ENCODE results near the gene KRTAP5-8.
"Not testable (repeated sequence)": the region's sequence is repeated elsewhere in the genome, so short reads cannot be mapped to it uniquely, and the experiment has no call there.

Gene KRTAP5-8

GRCh38 chr11:71507102-71507501 is 30.7 kb upstream of the KRTAP5-8 start:
- no peak for DNase-seq (ENCODE audit: low read depth)

GRCh38 chr11:71518506-71519471 is 19.0 kb upstream of the KRTAP5-8 start:
- DNase-seq (ENCODE audit: low read depth), result no peak

GRCh38 chr11:71519546-71519945 is 18.3 kb upstream of the KRTAP5-8 start:
- no peak for DNase-seq (ENCODE audit: low read depth)

- DNase-seq (ENCODE audit: low read depth), result no peak
These were observed 12.5 kb upstream of the KRTAP5-8 start for GRCh38 chr11:71525188-71525937.

GRCh38 chr11:71525938-71526495 is 11.8 kb upstream of the KRTAP5-8 start:
- no peak for DNase-seq (ENCODE audit: low read depth)

GRCh38 chr11:71526796-71527575 is 10.8 kb upstream of the KRTAP5-8 start, which contains the start of gene KRTAP5-7:
TSS of gene KRTAP5-7 (plus strand) at chr11:71527267. CDS start at chr11:71527301, 34 bp downstream.
- not testable (repeated sequence) for DNase-seq (ENCODE audit: low read depth)

GRCh38 chr11:71527576-71528210 is 10.1 kb upstream of the KRTAP5-8 start:
- no peak for DNase-seq (ENCODE audit: low read depth)

GRCh38 chr11:71530602-71531001 is 7.2 kb upstream of the KRTAP5-8 start:
- DNase-seq (ENCODE audit: low read depth), result no peak

GRCh38 chr11:71532036-71532610 is 5.7 kb upstream of the KRTAP5-8 start:
- no peak for DNase-seq (ENCODE audit: low read depth)

- not testable (repeated sequence) for DNase-seq (ENCODE audit: low read depth)
These were observed 2.9 kb upstream of the KRTAP5-8 start for GRCh38 chr11:71534711-71535608.

- no peak for DNase-seq (ENCODE audit: low read depth)
These were observed 2.0 kb upstream of the KRTAP5-8 start for GRCh38 chr11:71535825-71536224.

GRCh38 chr11:71537537-71537936 is 288 bp upstream of the KRTAP5-8 start:
- no peak for DNase-seq (ENCODE audit: low read depth)

- DNase-seq (ENCODE audit: low read depth), result no peak
These were observed 803 bp downstream of the KRTAP5-8 start for GRCh38 chr11:71538666-71538990.

GRCh38 chr11:71539017-71539416 is 1.2 kb downstream of the KRTAP5-8 start:
- DNase-seq (ENCODE audit: low read depth), result no peak

GRCh38 chr11:71539971-71540370 is 2.1 kb downstream of the KRTAP5-8 start:
- DNase-seq (ENCODE audit: low read depth), result not testable (repeated sequence)

GRCh38 chr11:71540521-71541304 is 2.9 kb downstream of the KRTAP5-8 start:
- not testable (repeated sequence) for DNase-seq (ENCODE audit: low read depth)

- no peak for DNase-seq (ENCODE audit: low read depth)
These were observed 4.6 kb downstream of the KRTAP5-8 start for GRCh38 chr11:71542382-71542781.

GRCh38 chr11:71542879-71543777 is 5.3 kb downstream of the KRTAP5-8 start:
- no peak for DNase-seq (ENCODE audit: low read depth)

All from stimulated activated CD8-positive, alpha-beta memory T cell treated with anti-CD3 and anti-CD28 coated beads, Interleukin-7, amount 100 ng/mL, for 24 hours (primary cell).